ENCODE data around the gene DDX25.
"Not testable (repeated sequence)": the region's sequence is repeated elsewhere in the genome, so short reads cannot be mapped to it uniquely, and the experiment has no call there.

Gene DDX25

DNA sequence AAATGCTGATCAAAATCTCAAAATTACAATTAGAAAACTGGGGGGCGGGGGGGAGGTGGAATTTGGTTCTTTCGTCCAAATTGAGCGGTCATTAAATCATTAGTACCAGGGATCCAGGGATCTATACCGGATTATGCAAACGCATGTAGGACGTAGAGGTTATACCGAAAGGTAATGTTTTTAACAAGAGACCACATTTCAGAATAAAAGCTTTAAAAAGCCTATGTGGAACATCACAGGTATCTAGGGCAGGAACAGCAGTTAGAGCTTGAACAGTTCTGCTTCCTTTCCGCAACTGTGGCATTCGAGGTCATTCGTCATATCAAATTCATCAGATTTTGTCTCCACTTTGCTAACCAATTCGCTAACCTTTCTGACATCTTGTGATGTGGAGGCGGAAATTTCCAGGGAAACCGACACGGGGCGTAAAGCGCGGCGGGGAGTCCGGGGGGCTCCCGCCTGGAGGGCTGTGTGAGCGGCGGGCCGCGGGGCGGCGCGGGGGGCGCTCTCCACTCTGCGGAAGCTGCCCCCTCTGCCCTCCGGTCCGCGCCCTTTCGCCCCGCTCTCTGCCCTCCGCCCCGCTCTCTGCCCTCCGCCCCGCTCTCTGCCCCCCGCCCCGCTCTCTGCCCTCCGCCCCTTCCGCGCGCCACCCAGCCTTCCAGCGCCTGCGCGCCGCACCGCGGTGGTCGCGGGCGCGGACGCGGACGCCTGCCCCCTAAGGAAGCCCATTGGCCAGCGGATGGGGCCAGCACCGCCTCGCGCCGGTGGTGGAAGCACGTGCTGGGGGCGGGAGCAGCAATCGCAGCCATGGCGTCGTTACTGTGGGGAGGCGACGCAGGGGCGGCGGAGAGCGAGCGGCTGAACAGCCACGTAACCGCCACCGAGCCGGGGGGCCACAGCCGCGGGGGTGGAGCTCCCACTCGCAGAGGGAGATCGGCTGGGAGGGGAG lies at the start of gene DDX25:
TSS of gene DDX25 (plus strand) at position 798 of the 949 bp plus-strand sequence. CDS start at position 808, 10 bp downstream.
- peak within 1 kb of the TSS; percentile 66 for H3K4me3 ChIP-seq (ENCODE audit: low read length)
- H3K9me3 ChIP-seq (ENCODE audit: low read length) = peaks cover 5% of the 10 kb centered on the region
- peak within 1 kb of the TSS; percentile 66 for H2AFZ ChIP-seq (ENCODE audit: low read depth, low read length)
- peaks cover 7% of the 10 kb centered on the region for H3K4me1 ChIP-seq (ENCODE audit: insufficient read depth, low read length)
- no peaks in the 10 kb centered on the region for H3K27me3 ChIP-seq (ENCODE audit: insufficient read depth, low read length)
- no peaks in the 10 kb centered on the region for H3K36me3 ChIP-seq (ENCODE audit: insufficient read depth, low read length)

DNA sequence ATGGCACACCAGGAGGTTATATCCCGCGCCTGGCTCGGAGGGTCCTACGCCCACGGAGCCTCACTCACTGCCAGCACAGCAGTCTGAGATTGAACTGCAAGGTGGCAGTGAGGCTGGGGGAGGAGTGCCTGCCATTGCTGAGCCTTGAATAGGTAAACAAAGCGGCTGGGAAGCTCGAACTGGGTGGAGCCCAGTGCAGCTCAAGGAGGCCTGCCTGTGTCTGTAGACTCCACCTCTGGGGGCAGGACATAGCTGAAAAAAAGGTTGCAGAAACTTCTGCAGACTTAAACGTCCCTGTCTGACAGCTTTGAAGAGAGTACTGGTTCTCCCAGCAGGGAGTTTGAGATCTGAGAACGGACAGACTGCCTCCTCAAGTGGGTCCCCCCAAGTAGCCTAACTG lies 46.6 kb upstream of the DDX25 start:
- not testable (repeated sequence) for H3K36me3 ChIP-seq (ENCODE audit: insufficient read depth, low read length); H3K27me3 ChIP-seq (ENCODE audit: insufficient read depth, low read length); H2AFZ ChIP-seq (ENCODE audit: low read depth, low read length); H3K9me3 ChIP-seq (ENCODE audit: low read length); H3K4me1 ChIP-seq (ENCODE audit: insufficient read depth, low read length); H3K4me3 ChIP-seq (ENCODE audit: low read length)

DNA sequence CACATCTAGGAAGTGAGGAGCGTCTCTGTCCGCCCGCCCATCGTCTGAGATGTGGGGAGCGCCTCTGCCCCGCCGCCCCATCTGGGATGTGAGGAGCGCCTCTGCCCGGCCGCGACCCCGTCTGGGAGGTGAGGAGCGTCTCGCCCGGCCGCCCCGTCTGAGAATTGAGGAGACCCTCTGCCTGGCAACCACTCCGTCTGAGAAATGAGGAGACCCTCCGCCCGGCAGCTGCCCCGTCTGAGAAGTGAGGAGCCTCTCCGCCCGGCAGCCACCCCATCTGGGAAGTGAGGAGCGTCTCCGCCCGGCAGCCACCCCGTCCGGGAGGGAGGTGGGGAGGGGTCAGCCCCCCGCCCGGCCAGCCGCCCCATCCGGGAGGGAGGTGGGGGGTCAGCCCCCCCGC lies 41.5 kb upstream of the DDX25 start:
- H3K27me3 ChIP-seq (ENCODE audit: insufficient read depth, low read length); H3K9me3 ChIP-seq (ENCODE audit: low read length); H3K4me1 ChIP-seq (ENCODE audit: insufficient read depth, low read length); H3K4me3 ChIP-seq (ENCODE audit: low read length); H3K36me3 ChIP-seq (ENCODE audit: insufficient read depth, low read length); H2AFZ ChIP-seq (ENCODE audit: low read depth, low read length): not testable (repeated sequence)

DNA sequence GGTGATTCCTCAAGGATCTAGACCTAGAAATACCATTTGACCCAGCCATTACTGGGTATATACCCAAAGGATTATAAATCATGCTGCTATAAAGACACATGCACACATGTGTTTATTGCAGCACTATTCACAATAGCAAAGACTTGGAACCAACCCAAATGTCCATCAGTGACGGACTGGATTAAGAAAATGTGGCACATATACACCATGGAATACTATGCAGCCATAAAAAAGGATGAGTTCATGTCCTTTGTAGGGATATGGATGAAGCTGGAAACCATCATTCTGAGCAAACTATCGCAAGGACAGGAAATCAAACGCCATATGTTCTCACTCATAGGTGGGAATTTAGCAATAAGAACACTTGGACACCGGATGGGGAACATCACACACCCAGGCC lies 39.0 kb upstream of the DDX25 start:
- not testable (repeated sequence) for H3K9me3 ChIP-seq (ENCODE audit: low read length); H3K36me3 ChIP-seq (ENCODE audit: insufficient read depth, low read length); H3K4me1 ChIP-seq (ENCODE audit: insufficient read depth, low read length); H2AFZ ChIP-seq (ENCODE audit: low read depth, low read length); H3K4me3 ChIP-seq (ENCODE audit: low read length); H3K27me3 ChIP-seq (ENCODE audit: insufficient read depth, low read length)

DNA sequence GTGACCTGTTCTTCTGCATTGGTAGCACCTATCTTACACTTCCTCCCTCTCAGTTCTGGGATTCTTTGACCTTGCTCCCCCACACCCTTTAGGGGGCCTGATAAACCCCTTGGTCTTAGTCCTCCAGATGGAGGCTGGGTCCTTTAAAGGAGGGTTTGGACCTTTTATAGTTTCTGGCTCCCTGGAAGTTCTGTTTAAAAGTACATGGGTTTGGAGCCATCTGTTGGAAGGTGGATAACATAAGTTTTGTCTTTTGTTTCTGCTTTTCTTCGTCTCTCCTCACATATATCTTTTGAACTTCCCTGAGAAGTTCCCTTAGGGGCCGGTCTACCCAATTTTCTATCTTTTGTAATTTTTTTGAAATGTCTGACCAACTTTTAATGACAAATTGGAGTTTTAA lies 34.8 kb upstream of the DDX25 start:
- no peak overlapping the region for H3K4me3 ChIP-seq (ENCODE audit: low read length)
- no peak overlapping the region for H2AFZ ChIP-seq (ENCODE audit: low read depth, low read length)
- no peaks in the 10 kb centered on the region for H3K27me3 ChIP-seq (ENCODE audit: insufficient read depth, low read length)
- H3K36me3 ChIP-seq (ENCODE audit: insufficient read depth, low read length) = no peaks in the 10 kb centered on the region
- no peaks in the 10 kb centered on the region for H3K4me1 ChIP-seq (ENCODE audit: insufficient read depth, low read length)
- peaks cover 4% of the 10 kb centered on the region for H3K9me3 ChIP-seq (ENCODE audit: low read length)

DNA sequence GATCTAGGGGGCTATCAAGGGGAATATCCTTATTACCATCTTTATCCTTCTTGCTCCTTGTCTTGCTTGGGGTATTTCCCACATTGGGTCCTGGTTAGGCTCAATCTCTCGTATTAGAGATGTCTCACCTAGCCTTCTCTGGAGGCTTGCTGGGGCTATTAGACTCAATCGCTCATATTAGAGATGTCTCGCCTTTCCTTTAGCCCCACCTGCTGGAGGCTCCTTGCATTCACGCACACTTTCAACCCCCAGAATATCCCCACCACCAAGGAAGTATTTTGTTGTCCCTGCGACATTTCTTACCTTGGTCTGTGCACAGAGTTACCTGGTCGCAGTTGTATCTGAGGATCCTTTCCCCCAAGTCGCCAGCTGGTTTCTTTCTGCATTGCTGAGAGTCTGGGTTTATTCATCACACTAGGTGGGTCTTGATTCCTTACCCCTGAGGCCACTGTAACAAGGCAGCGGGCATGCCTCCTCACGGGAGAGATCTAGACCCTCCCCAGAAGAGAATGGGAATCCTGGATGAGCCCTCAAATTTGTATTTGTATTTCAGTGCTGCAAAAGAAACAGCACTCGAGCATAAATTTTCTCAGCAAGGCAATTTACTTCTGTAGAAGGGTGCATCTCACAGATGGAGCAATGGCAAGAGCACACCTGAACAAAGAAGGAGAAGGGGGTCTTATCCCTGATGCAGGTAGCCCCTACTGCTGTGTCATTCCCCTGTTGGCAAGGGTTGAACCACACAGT lies 32.7 kb upstream of the DDX25 start:
- Histone ChIP-seq H3K9me3 (ENCODE audit: low read length) (peaks cover 4% of the 10 kb centered on the region), H3K4me1 (ENCODE audit: insufficient read depth, low read length) (no peaks in the 10 kb centered on the region), H3K27me3 (ENCODE audit: insufficient read depth, low read length) (no peaks in the 10 kb centered on the region), H2AFZ (ENCODE audit: low read depth, low read length) (no peak overlapping the region), H3K4me3 (ENCODE audit: low read length) (no peak overlapping the region), H3K36me3 (ENCODE audit: insufficient read depth, low read length) (no peaks in the 10 kb centered on the region)

DNA sequence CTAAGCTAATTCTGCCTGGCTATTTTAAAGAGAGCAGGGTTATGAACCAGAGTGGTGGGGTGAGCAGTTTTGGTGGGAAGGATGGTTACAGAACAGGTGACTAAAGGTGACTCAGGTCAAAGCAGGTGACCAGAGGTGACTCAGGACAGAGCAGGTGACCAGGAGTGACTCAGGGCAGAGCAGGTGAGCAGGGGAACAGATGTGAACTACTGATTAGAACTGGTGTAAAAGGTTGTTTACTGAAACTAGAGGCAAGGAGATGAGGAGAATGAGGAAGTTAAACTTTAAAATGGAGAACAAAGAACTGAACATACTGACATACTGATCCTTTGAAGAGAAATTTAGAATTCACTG lies 32.2 kb upstream of the DDX25 start:
- Histone ChIP-seq H3K4me3 (ENCODE audit: low read length) (no peak overlapping the region), H2AFZ (ENCODE audit: low read depth, low read length) (no peak overlapping the region), H3K36me3 (ENCODE audit: insufficient read depth, low read length) (no peaks in the 10 kb centered on the region), H3K27me3 (ENCODE audit: insufficient read depth, low read length) (no peaks in the 10 kb centered on the region), H3K9me3 (ENCODE audit: low read length) (peaks cover 4% of the 10 kb centered on the region), H3K4me1 (ENCODE audit: insufficient read depth, low read length) (no peaks in the 10 kb centered on the region)

DNA sequence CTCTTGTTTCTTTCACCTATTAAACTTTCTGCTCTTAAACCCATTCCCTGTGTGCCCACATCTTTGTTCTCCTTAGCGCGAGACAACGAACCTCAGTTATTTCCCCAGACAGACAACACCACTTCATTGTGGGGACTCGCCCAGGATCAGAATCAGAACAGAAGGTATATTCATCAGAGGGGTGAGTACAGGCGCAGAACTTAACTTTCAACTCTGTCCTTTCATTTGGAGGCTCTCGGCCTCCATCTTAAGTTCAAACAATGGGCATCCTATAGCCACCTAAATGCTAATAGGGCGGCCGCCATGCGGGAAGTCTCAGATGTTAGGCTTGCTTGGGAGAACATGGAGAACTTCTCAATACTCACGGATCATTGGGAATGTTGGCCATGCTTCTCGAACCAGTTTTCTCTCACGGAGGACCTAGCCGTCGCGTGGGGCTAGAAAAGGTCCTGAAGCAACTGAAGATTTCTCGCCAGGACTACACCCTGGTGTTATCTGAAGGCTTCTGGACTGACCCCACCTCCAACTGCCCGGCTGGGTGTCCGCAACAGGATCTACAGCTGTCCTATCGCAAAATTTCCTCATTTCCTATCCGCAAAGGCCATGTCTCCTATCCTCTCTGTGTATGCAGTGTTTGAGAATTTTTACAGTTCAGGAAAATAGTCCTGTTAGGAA lies 30.3 kb upstream of the DDX25 start:
- Histone ChIP-seq H3K27me3 (ENCODE audit: insufficient read depth, low read length) (peaks cover 3% of the 10 kb centered on the region), H3K9me3 (ENCODE audit: low read length) (peaks cover 4% of the 10 kb centered on the region), H3K4me1 (ENCODE audit: insufficient read depth, low read length) (no peaks in the 10 kb centered on the region), H3K36me3 (ENCODE audit: insufficient read depth, low read length) (no peaks in the 10 kb centered on the region), H3K4me3 (ENCODE audit: low read length) (no peak overlapping the region), H2AFZ (ENCODE audit: low read depth, low read length) (no peak overlapping the region)

DNA sequence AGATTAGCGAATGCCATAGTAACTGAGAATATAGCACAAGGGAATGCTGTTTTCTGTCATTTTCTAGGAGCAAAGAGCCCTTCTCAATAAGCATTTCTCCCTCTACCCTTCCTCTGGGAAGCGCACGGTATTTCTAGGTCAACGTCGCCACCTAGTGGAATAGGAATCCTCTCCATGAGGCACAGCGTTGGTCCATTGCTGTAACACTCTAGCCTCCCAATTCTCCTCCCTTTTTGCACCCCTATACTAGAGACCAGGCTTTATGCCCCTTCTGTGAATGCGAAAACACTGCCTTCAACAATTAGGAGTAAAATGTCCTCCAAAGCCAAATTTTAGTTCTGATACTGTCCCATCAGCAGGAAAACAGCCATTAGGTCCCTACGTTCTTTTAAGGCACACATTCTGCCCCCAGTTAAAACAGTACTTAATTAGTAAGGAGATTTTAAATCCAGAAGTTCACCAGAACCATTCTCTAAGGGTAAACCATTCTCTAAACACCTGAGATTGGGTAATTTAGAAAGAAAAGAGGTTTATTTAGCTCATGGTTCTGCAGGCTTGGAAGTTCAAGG lies 29.7 kb upstream of the DDX25 start:
- Histone ChIP-seq H3K36me3 (ENCODE audit: insufficient read depth, low read length) (no peaks in the 10 kb centered on the region), H3K4me1 (ENCODE audit: insufficient read depth, low read length) (no peaks in the 10 kb centered on the region), H3K4me3 (ENCODE audit: low read length) (no peak overlapping the region), H3K9me3 (ENCODE audit: low read length) (peaks cover 4% of the 10 kb centered on the region), H3K27me3 (ENCODE audit: insufficient read depth, low read length) (peaks cover 4% of the 10 kb centered on the region), H2AFZ (ENCODE audit: low read depth, low read length) (no peak overlapping the region)

DNA sequence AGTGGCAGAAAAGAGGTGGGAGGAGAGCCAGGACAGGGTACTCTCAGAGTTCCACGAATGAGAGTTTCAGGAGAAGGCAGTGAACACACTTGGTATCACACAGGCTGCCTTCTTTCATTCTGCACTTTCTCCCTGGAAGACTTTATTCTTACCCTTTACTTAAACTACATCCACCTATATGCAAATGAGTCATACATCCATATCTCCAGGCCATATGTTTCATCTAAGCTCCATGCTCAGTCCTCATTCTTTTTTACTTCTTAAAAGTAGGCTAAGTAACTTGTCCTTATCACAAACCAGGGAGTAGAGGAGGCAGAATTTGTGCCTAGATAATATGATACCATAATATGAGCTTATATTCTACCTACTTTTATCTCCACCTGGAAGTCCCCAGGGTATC lies 23.0 kb upstream of the DDX25 start:
- H3K9me3 ChIP-seq (ENCODE audit: low read length) = peaks cover 3% of the 10 kb centered on the region
- H3K36me3 ChIP-seq (ENCODE audit: insufficient read depth, low read length) = no peaks in the 10 kb centered on the region
- no peak overlapping the region for H2AFZ ChIP-seq (ENCODE audit: low read depth, low read length)
- peaks cover 10% of the 10 kb centered on the region for H3K27me3 ChIP-seq (ENCODE audit: insufficient read depth, low read length)
- H3K4me1 ChIP-seq (ENCODE audit: insufficient read depth, low read length) = no peaks in the 10 kb centered on the region
- no peak overlapping the region for H3K4me3 ChIP-seq (ENCODE audit: low read length)

DNA sequence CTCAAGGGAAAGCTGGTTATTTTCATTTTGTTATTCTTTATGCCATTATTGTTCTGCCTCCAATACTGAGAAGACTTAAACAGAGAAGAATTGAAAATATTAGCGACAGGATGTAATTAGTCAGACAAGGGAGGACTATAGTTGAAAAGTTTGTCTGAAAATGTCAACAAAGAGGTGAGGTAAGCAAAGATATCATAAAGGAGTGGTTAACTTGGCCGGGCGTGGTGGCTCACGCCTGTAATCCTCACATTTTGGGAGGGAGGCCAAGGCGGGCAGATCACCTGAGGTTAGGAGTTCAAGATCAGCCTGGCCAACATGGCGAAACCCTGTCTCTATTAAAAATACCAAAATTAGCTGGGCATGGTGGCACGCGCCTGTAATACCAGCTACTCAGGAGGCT lies 20.9 kb upstream of the DDX25 start:
- Histone ChIP-seq H3K27me3 (ENCODE audit: insufficient read depth, low read length) (peaks cover 10% of the 10 kb centered on the region), H3K4me3 (ENCODE audit: low read length) (no peak overlapping the region), H2AFZ (ENCODE audit: low read depth, low read length) (no peak overlapping the region), H3K4me1 (ENCODE audit: insufficient read depth, low read length) (no peaks in the 10 kb centered on the region), H3K36me3 (ENCODE audit: insufficient read depth, low read length) (no peaks in the 10 kb centered on the region), H3K9me3 (ENCODE audit: low read length) (peaks cover 6% of the 10 kb centered on the region)

DNA sequence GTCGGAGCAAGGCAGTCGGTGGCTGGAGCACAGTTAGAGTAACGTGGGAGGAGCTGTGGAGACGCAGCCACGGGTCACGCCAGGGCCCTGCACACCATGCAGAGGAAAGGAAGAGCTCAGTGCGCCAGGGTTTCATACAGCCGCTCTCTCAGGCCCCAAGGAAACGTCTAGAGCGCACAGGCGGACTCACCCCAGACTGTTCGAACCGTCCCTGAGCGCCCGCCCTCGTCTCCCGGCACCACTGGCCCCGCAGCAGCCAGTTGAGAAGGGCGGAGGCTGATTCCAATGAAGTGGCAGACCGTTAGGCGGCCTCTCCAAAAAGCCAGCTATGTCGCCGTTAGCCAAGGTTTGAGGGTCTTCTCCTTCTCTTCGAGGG lies 17.3 kb upstream of the DDX25 start:
- H3K36me3 ChIP-seq (ENCODE audit: insufficient read depth, low read length) = no peaks in the 10 kb centered on the region
- no peak overlapping the region for H2AFZ ChIP-seq (ENCODE audit: low read depth, low read length)
- no peak overlapping the region for H3K4me3 ChIP-seq (ENCODE audit: low read length)
- peaks cover 6% of the 10 kb centered on the region for H3K9me3 ChIP-seq (ENCODE audit: low read length)
- no peaks in the 10 kb centered on the region for H3K4me1 ChIP-seq (ENCODE audit: insufficient read depth, low read length)
- H3K27me3 ChIP-seq (ENCODE audit: insufficient read depth, low read length) = peaks cover 2% of the 10 kb centered on the region

All from neuron (in vitro differentiated cells).